K562 (cell line): Measurements from ENCODE around the gene ARSI. TPM values are rescaled to one million over a fixed set of nuclear protein-coding genes. Genes with fewer than 3 reads are reported as not detected.

Experiments
- ATAC-seq: fragments of 200-7000 bp; cut with Tn5 transposase; 3 replicates; pipeline ENCODE4 v1.9.1; 2020; ENCODE audit warnings: moderate library complexity
- BruUV-seq: library from RNA; stranded (reverse); fragments of 400-500 nt; replicated peaks from 2 replicates; lab custom pipeline; 2021; lab: Mats Ljungman, UMichigan
- CTCF ChIA-PET: fragments of 300-600 bp; formaldehyde crosslinking; extraction: SDS; loops from one replicate; lab custom pipeline; 2021; ENCODE audit warnings: low intra/inter-chr PET ratio; lab: Yijun Ruan, JAX
- POLR2A ChIA-PET: fragments of 300-600, 350-650 bp; sonication (Branson Sonifier 250); formaldehyde crosslinking; extraction: SDS; loops from one replicate; lab custom pipeline; 2021; ENCODE audit warnings: antibody characterized with exemption, inconsistent platforms; lab: Yijun Ruan, JAX
- DNase-seq, 4 experiments: peaks; one replicate each; pipeline versions ENCODE4 v3.0.0 to v3.0.0-alpha.2; 2011 to 2018; ENCODE audit warnings: low spot score in 3 of 4, mixed read lengths in 3 of 4; ENCODE audit errors: extremely low read depth in 1 of 4
- FAIRE-seq: peaks from 2 replicates; lab custom pipeline; 2011; peaks lifted over from hg19 to GRCh38; lab: Jason Lieb, UNC
- H2AFZ ChIP-seq: 2 replicates; pipeline ENCODE4 v1.6.0; 2011; ENCODE audit warnings: low read depth, low read length, control low read depth, inconsistent platforms
- H3K27ac ChIP-seq: fragments of 200-600 bp; 3 replicates; pipeline ENCODE4 v1.8.0; 2011; ENCODE audit warnings: low read depth, mild to moderate bottlenecking, control low read depth, inconsistent platforms, low read length, moderate library complexity, mixed read lengths; ENCODE audit errors: extremely low read depth
- H3K27me3 ChIP-seq, 2 experiments: fragments of 300-600 bp in 1 of 2; 2 replicates in 1 of 2; 3 replicates in 1 of 2; pipeline versions ENCODE4 v1.6.0 to v1.8.0; 2011; ENCODE audit warnings: inconsistent platforms in 2 of 2, low read length in 2 of 2, mild to moderate bottlenecking in 1 of 2, mixed read lengths in 1 of 2, moderate library complexity in 1 of 2; ENCODE audit not compliant: control insufficient read depth in 2 of 2, insufficient read depth in 2 of 2
- H3K36me3 ChIP-seq: fragments of 300-600 bp; 3 replicates; pipeline ENCODE4 v1.8.0; 2011; ENCODE audit warnings: mild to moderate bottlenecking, low read length, inconsistent platforms; ENCODE audit not compliant: control insufficient read depth, insufficient read depth
- H3K4me1 ChIP-seq, 2 experiments: fragments of 200-600 bp in 1 of 2; replicated peaks in 1 of 2; 2 replicates in 1 of 2; 3 replicates in 1 of 2; pipeline versions ENCODE4 v1.5.1 to v1.8.0; 2011; ENCODE audit warnings: inconsistent platforms in 2 of 2, low read length in 2 of 2, mild to moderate bottlenecking in 1 of 2, mixed read lengths in 1 of 2, moderate library complexity in 1 of 2; ENCODE audit not compliant: control insufficient read depth in 2 of 2, insufficient read depth in 2 of 2
- H3K4me2 ChIP-seq: 2 replicates; pipeline ENCODE4 v1.6.1; 2011; ENCODE audit warnings: low read length, control low read depth, inconsistent platforms, mixed read lengths; ENCODE audit not compliant: insufficient read depth
- H3K4me3 ChIP-seq: fragments of 200-600 bp; sonication (generic), shearing (Covaris generic); 2 replicates; pipeline ENCODE4 v1.5.1; 2016; ENCODE audit warnings: control low read depth, inconsistent platforms
- H3K79me2 ChIP-seq: fragments of 200-600 bp; 3 replicates; pipeline ENCODE4 v1.8.0; 2011; ENCODE audit warnings: low read length, inconsistent platforms; ENCODE audit not compliant: control insufficient read depth, insufficient read depth
- H3K9ac ChIP-seq, 2 experiments: 2 replicates each; pipeline versions ENCODE4 v1.6.0 to v1.6.1; 2011; ENCODE audit warnings: low read depth in 2 of 2, low read length in 2 of 2, control low read depth in 1 of 2, inconsistent platforms in 1 of 2, mild to moderate bottlenecking in 1 of 2, mixed read lengths in 1 of 2; ENCODE audit not compliant: insufficient read depth in 1 of 2
- H3K9me1 ChIP-seq: one replicate; pipeline ENCODE4 v1.6.0; 2011; ENCODE audit warnings: inconsistent platforms, mild to moderate bottlenecking, low read length, moderate library complexity; ENCODE audit not compliant: control insufficient read depth, insufficient read depth
- H3K9me3 ChIP-seq: replicated peaks from 2 replicates; pipeline ENCODE4 v1.5.1; 2011; ENCODE audit warnings: low read depth, low read length, inconsistent platforms; ENCODE audit not compliant: control insufficient read depth, insufficient read depth
- H4K20me1 ChIP-seq: replicated peaks from 2 replicates; pipeline ENCODE4 v1.6.1; 2011; ENCODE audit warnings: low read length, inconsistent platforms, mixed read lengths; ENCODE audit not compliant: control insufficient read depth, insufficient read depth
- ADNP ChIP-seq: fragments of 200-800 bp; sonication (Bioruptor generic); IDR thresholded peaks from 2 replicates; pipeline ENCODE4 v1.6.1; 2016; ENCODE audit warnings: missing genetic modification characterization, missing compliant biosample characterization
- CBFA2T2 ChIP-seq: fragments of 450-650 bp; conservative IDR thresholded peaks from 2 replicates; pipeline ENCODE4 v1.6.1; 2017; ENCODE audit warnings: mild to moderate bottlenecking
- CBX5 ChIP-seq: IDR thresholded peaks from 2 replicates; pipeline ENCODE4 v1.6.1; 2014; ENCODE audit warnings: low read depth, borderline replicate concordance
- CCNT2 ChIP-seq: IDR thresholded peaks from 2 replicates; pipeline ENCODE4 v1.6.1; 2011; ENCODE audit warnings: borderline replicate concordance, low read depth, mild to moderate bottlenecking, moderate library complexity, mixed read lengths, low read length; ENCODE audit not compliant: insufficient read length; ENCODE audit errors: extremely low read depth
- CTCF ChIP-seq, 3 experiments: IDR thresholded peaks in 2 of 3; conservative IDR thresholded peaks in 1 of 3; 2 replicates each; pipeline ENCODE4 v1.5.1; 2011 to 2012; ENCODE audit warnings: low read length in 3 of 3, mild to moderate bottlenecking in 3 of 3, control low read depth in 2 of 3, improper control_type of control experiment in 1 of 3, inconsistent platforms in 1 of 3, low read depth in 1 of 3, mixed read lengths in 1 of 3, moderate library complexity in 1 of 3; ENCODE audit not compliant: insufficient read depth in 2 of 3
- HNRNPH1 ChIP-seq: fragments of 200-400 bp; formaldehyde crosslinking; optimal IDR thresholded peaks from 2 replicates; pipeline ENCODE3; 2017; ENCODE audit warnings: low read depth, mild to moderate bottlenecking, low read length, moderate library complexity
- HOMEZ ChIP-seq: fragments of 250-450 bp; sonication (Bioruptor Pico); IDR thresholded peaks from 2 replicates; pipeline ENCODE4 v1.4.0; 2020; ENCODE audit warnings: mild to moderate bottlenecking, moderate library complexity
- JUN ChIP-seq, 2 experiments: sonication (generic) in 1 of 2; formaldehyde crosslinking in 1 of 2; IDR thresholded peaks; 2 replicates each; pipeline versions ENCODE4 v1.6.1 to v1.8.0; 2012 to 2022; ENCODE audit warnings: borderline replicate concordance in 2 of 2, mild to moderate bottlenecking in 2 of 2, improper control_type of control experiment in 1 of 2, low read depth in 1 of 2, low read length in 1 of 2, missing genetic modification reagents in 1 of 2
- PPARD ChIP-seq: fragments of 250-450 bp; sonication (Bioruptor Pico); IDR thresholded peaks from 2 replicates; pipeline ENCODE4 v1.8.0; 2022; ENCODE audit warnings: inconsistent platforms, mild to moderate bottlenecking, moderate library complexity
- SRSF1 ChIP-seq: fragments of 200-400 bp; formaldehyde crosslinking; IDR thresholded peaks from 2 replicates; pipeline ENCODE4 v1.6.1; 2017; ENCODE audit warnings: mild to moderate bottlenecking, low read depth, low read length, moderate library complexity
- STAT5A ChIP-seq: IDR thresholded peaks from 2 replicates; pipeline ENCODE4 v1.6.1; 2012; ENCODE audit warnings: low read length, inconsistent platforms, borderline replicate concordance
- TEAD1 ChIP-seq, 2 experiments: fragments of 450-650 bp in 1 of 2; sonication (generic) in 1 of 2; formaldehyde crosslinking; IDR thresholded peaks; 2 replicates each; pipeline versions ENCODE4 v1.4.0 to v1.8.0; 2020 to 2022; ENCODE audit warnings: mild to moderate bottlenecking in 2 of 2, missing genetic modification reagents in 1 of 2
- ZNF12 ChIP-seq: sonication (generic); formaldehyde crosslinking; IDR thresholded peaks from 2 replicates; pipeline ENCODE4 v1.4.0; 2020; ENCODE audit warnings: mild to moderate bottlenecking, missing genetic modification reagents
- ZNF24 ChIP-seq: fragments of 450-650 bp; IDR thresholded peaks from 2 replicates; pipeline ENCODE4 v1.6.1; 2016
- WGBS: fragments of 100-300 bp; shearing (Covaris generic); methylation state at CpG from one replicate; pipeline ENCODE4 v1.1.6; 2016; ENCODE audit warnings: low coverage, mixed read lengths; ENCODE audit not compliant: insufficient coverage; ENCODE audit errors: missing lambda C conversion rate; 5-methylcytosine and 5-hydroxymethylcytosine counted together
- in situ Hi-C: fragments of 300-500 bp; cut with MboI; formaldehyde crosslinking; loops from 4 replicates; pipeline ENCODE4 v1.15.0; 2018; ENCODE audit warnings: inconsistent platforms, mixed read lengths
- intact Hi-C: fragments of 100-400 bp; cut with micrococcal nuclease; formaldehyde crosslinking; loops from 2 replicates; pipeline ENCODE4 v1.14.2; 2022
- polyA plus RNA-seq, 8 experiments: library from polyadenylated mRNA; depleted of rRNA in 4 of 8; stranded (reverse) in 5 of 8; unstranded in 3 of 8; fragments of >200 nt; fragmentation: Nextera tagmentation in 2 of 8; fragmentation: Illumina TruSeq in 1 of 8; extraction: Ambion mirVana in 2 of 8; extraction: Trizol in 1 of 8; gene quantifications; 2 replicates each; pipeline versions ENCODE4 v1.2.1 to v1.2.3, GENCODE V29; 2011 to 2014; ENCODE audit warnings: inconsistent platforms in 1 of 8, missing spikeins in 1 of 8
- total RNA-seq, 7 experiments: library from RNA; depleted of rRNA in 6 of 7; stranded (reverse); fragments of >200 nt in 6 of 7; fragmentation: Illumina TruSeq in 2 of 7; extraction: Trizol in 2 of 7; gene quantifications; 2 replicates each; pipeline versions ENCODE4 v1.2.1 to v1.2.3, GENCODE V29; 2011 to 2021; ENCODE audit warnings: low replicate concordance in 1 of 7
- TF ChIP-seq, protein P1 (sequence below): fragments of 450-650 bp; IDR thresholded peaks from 2 replicates; pipeline ENCODE4 v1.6.1; 2016; ENCODE audit warnings: antibody characterized with exemption
- TF ChIP-seq, protein P2 (sequence below): fragments of 250-450 bp; sonication (Bioruptor Pico); IDR thresholded peaks from 2 replicates; pipeline ENCODE4 v1.8.0; 2022; ENCODE audit warnings: moderate library complexity, mild to moderate bottlenecking, inconsistent platforms

ARSI gene
- total and polyA plus RNA-seq, 9 of the 15 experiments (the other 6 are each of a cell fraction or from before 2014, with no cell fraction given), result 0.04 to 0.07 TPM; not detected in 7

DNA sequence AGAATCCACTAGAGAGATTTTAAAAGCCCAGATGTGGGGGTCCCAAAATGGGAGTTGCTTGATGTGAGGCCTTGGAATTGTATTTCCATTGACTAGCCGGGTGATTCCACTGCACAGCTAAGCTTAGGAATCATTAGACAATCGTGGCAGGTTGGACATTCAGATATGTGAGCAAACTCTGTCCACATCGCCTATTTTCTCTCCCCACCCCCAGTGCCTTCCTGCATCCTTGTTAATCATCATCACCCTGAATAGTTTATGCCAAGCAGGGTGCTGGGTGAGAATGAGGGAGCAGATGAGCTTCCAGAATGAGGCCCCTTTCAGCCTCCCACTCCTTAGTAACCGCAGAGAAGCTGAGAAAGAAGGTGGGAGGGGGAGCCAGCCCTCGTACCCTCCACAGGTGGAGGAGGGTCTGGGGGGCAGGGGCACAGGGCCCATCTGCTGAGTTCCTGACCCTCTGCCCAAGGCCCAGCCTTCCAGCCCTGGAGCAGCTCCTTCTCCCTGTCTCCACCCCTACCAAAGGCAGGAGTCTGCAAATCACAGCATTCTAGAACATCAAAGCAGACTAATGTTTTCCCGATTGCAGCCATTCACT, 47.1 kb upstream of the ARSI start:
- CTCF ChIA-PET, result interaction anchor here (0.9 to 2.7 kb wide), 5 partner anchors 77 to 220 kb away, joined by 3 to 17 read pairs (median 4); no protein-coding TSS in a partner anchor
- no peaks in the 10 kb centered on the region for H3K9me1 ChIP-seq
- peaks cover 10 to 18% of the 10 kb centered on the region in 2 experiments; a peak in 4 of 5 replicates for H3K27me3 ChIP-seq
- H3K9ac ChIP-seq, result no peak overlapping the region
- DNase-seq, result no peak
- TF ChIP-seq, protein P1, sequence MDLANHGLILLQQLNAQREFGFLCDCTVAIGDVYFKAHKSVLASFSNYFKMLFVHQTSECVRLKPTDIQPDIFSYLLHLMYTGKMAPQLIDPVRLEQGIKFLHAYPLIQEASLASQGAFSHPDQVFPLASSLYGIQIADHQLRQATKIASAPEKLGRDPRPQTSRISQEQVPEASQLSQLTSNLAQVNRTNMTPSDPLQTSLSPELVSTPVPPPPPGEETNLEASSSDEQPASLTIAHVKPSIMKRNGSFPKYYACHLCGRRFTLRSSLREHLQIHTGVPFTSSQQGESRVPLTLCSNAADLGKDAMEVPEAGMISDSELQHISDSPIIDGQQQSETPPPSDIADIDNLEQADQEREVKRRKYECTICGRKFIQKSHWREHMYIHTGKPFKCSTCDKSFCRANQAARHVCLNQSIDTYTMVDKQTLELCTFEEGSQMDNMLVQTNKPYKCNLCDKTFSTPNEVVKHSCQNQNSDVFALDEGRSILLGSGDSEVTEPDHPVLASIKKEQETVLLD, result no peak
- TF ChIP-seq TEAD1 (CRISPR knock-in tag; IDR thresholded peaks at IDR 0.05), result no peak
- TF ChIP-seq CCNT2, result no peak
- TF ChIP-seq JUN (IDR thresholded peaks at IDR 0.05; ENCODE audit: borderline replicate concordance, low read depth, low read length), result no peak
- TF ChIP-seq JUN (CRISPR knock-in tag; IDR thresholded peaks at IDR 0.05; ENCODE audit: borderline replicate concordance), result no peak
- no peak for TF ChIP-seq ZNF24
- no peak for TF ChIP-seq STAT5A
- no peak for TF ChIP-seq SRSF1
- no peak for TF ChIP-seq CBX5
- no peak for TF ChIP-seq ADNP (tag)
- TF ChIP-seq HOMEZ, result no peak
- no peak for TF ChIP-seq CTCF (IDR thresholded peaks at IDR 0.05 in 2 of 3, conservative IDR thresholded peaks at IDR 0.05 in 1 of 3; ENCODE audit: insufficient read depth in 2 of 3, low read depth in 1 of 3, low read length in 3 of 3)
- TF ChIP-seq PPARD (CRISPR knock-in tag), result no peak
- TF ChIP-seq, protein P2, sequence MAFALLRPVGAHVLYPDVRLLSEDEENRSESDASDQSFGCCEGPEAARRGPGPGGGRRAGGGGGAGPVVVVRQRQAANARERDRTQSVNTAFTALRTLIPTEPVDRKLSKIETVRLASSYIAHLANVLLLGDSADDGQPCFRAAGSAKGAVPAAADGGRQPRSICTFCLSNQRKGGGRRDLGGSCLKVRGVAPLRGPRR (CRISPR knock-in tag), result no peak
- no peak for TF ChIP-seq CBFA2T2
- TF ChIP-seq HNRNPH1, result no peak
- TF ChIP-seq ZNF12 (CRISPR knock-in tag), result no peak
- TF ChIP-seq, all 486 proteins: peak for 0
- Histone ChIP-seq H3K27ac (no peak overlapping the region), H3K36me3 (no peaks in the 10 kb centered on the region), H4K20me1 (0 out of 2 replicates have a peak, but pooled peaks cover 5% of the 10 kb centered on the region), H3K9me3 (no peaks in the 10 kb centered on the region), H3K79me2 (no peaks in the 10 kb centered on the region), H3K4me2 (no peak overlapping the region), H3K4me3 (no peak overlapping the region), H3K4me1 (no peaks in the 10 kb centered on the region; a peak in 1 of 5 replicates), H2AFZ (no peak overlapping the region)
- FAIRE-seq, result no peak
- POLR2A ChIA-PET, result interaction anchor here (0.6 kb wide), 1 partner anchor 239 kb away, joined by 3 read pairs; no protein-coding TSS in a partner anchor
- WGBS, result 29% methylated on average over 6 of the region's 6 CpGs
- in situ Hi-C loops, result loop anchor here (5.0 kb wide), 1 partner anchor 77 kb away; no protein-coding TSS in a partner anchor
- no TSS peak for BruUV-seq
- intact Hi-C loops, result loop anchor here (1.0 to 10.0 kb wide), 5 partner anchors 77 to 325 kb away; no protein-coding TSS in a partner anchor
- no peak for ATAC-seq
